H1 (cell line): ENCODE data around the gene AVPI1. TPM values are rescaled to one million over a fixed set of nuclear protein-coding genes. Genes with fewer than 3 reads are reported as not detected.

Experiments used
- ASH2L ChIP-seq: fragments of 200-600, 300-600 bp; sonication (generic); IDR thresholded peaks from one replicate; pipeline ENCODE4 v1.7.1; 2017; ENCODE audit warnings: low read length
- BRCA1 ChIP-seq: IDR thresholded peaks from 2 replicates; pipeline ENCODE4 v1.6.1; 2012; ENCODE audit warnings: low read depth, low read length, improper control_type of control experiment
- CEBPB ChIP-seq: IDR thresholded peaks from 2 replicates; pipeline ENCODE4 v1.6.1; 2012; ENCODE audit warnings: low read depth, low read length
- CHD1 ChIP-seq: IDR thresholded peaks from 2 replicates; pipeline ENCODE4 v1.6.1; 2012; ENCODE audit warnings: low read depth, low read length, improper control_type of control experiment
- HDAC6 ChIP-seq: IDR thresholded peaks from one replicate; pipeline ENCODE4 v1.7.1; 2012; ENCODE audit warnings: low read depth, mild to moderate bottlenecking, inconsistent platforms, low read length, moderate library complexity
- KDM4A ChIP-seq: IDR thresholded peaks from one replicate; pipeline ENCODE4 v1.7.1; 2012; ENCODE audit warnings: low read depth, mild to moderate bottlenecking, moderate library complexity, low read length, inconsistent platforms; ENCODE audit not compliant: severe bottlenecking
- RAD21 ChIP-seq, 2 experiments: IDR thresholded peaks in 1 of 2; conservative IDR thresholded peaks in 1 of 2; 2 replicates each; pipeline ENCODE4 v1.6.1; 2011; ENCODE audit warnings: low read depth in 2 of 2, low read length in 2 of 2, improper control_type of control experiment in 1 of 2, inconsistent platforms in 1 of 2, mild to moderate bottlenecking in 1 of 2, moderate library complexity in 1 of 2
- SIRT6 ChIP-seq: IDR thresholded peaks from one replicate; pipeline ENCODE4 v1.7.1; 2012; ENCODE audit warnings: low read length, inconsistent platforms
- SP1 ChIP-seq: IDR thresholded peaks from 2 replicates; pipeline ENCODE4 v1.6.1; 2011; ENCODE audit warnings: low read depth, low read length
- SP4 ChIP-seq: IDR thresholded peaks from 2 replicates; pipeline ENCODE4 v1.6.1; 2012; ENCODE audit warnings: low read length, inconsistent platforms
- SRF ChIP-seq: IDR thresholded peaks from 2 replicates; pipeline ENCODE4 v1.6.1; 2011; ENCODE audit warnings: mild to moderate bottlenecking, low read depth, low read length, moderate library complexity
- TBP ChIP-seq: IDR thresholded peaks from 2 replicates; pipeline ENCODE4 v1.6.1; 2011; ENCODE audit warnings: low read depth, low read length, improper control_type of control experiment
- TEAD4 ChIP-seq: IDR thresholded peaks from 2 replicates; pipeline ENCODE4 v1.6.1; 2012; ENCODE audit warnings: low read depth, low read length, inconsistent platforms, mixed read lengths
- polyA plus RNA-seq, 7 experiments: library from polyadenylated mRNA; depleted of rRNA in 3 of 7; stranded (reverse) in 5 of 7; unstranded in 2 of 7; fragments of >200 nt in 5 of 7; fragments of 200-250 nt in 2 of 7; gene quantifications; 1 replicate in 5 of 7; 2 replicates in 1 of 7; 4 replicates in 1 of 7; pipeline versions ENCODE4 v1.2.1 to v1.2.3, GENCODE V29; 2011 to 2013; ENCODE audit warnings: missing spikeins in 2 of 7, mixed read lengths in 2 of 7
- total RNA-seq: library from RNA; stranded (reverse); fragmentation: NEBNext Ultra II Directional; extraction: Animal tissue kit (Norgen Biotek cat#: 25700); gene quantifications from 2 replicates; pipeline ENCODE4 v1.2.1, GENCODE V29; 2021
- TF ChIP-seq, protein P1 (sequence below), 3 experiments: IDR thresholded peaks; 1 replicate in 2 of 3; 2 replicates in 1 of 3; pipeline versions ENCODE4 v1.5.1 to v1.6.1; 2011; ENCODE audit warnings: low read length in 3 of 3, mild to moderate bottlenecking in 3 of 3, inconsistent platforms in 2 of 3, low read depth in 1 of 3, moderate library complexity in 1 of 3; ENCODE audit not compliant: insufficient read depth in 1 of 3; ENCODE audit errors: control extremely low read depth in 1 of 3

AVPI1 gene
- total and polyA plus RNA-seq, 2 of the 8 experiments (the other 6 are each of a cell fraction or from before 2014, with no cell fraction given), result 9.0 to 13.5 TPM

DNA sequence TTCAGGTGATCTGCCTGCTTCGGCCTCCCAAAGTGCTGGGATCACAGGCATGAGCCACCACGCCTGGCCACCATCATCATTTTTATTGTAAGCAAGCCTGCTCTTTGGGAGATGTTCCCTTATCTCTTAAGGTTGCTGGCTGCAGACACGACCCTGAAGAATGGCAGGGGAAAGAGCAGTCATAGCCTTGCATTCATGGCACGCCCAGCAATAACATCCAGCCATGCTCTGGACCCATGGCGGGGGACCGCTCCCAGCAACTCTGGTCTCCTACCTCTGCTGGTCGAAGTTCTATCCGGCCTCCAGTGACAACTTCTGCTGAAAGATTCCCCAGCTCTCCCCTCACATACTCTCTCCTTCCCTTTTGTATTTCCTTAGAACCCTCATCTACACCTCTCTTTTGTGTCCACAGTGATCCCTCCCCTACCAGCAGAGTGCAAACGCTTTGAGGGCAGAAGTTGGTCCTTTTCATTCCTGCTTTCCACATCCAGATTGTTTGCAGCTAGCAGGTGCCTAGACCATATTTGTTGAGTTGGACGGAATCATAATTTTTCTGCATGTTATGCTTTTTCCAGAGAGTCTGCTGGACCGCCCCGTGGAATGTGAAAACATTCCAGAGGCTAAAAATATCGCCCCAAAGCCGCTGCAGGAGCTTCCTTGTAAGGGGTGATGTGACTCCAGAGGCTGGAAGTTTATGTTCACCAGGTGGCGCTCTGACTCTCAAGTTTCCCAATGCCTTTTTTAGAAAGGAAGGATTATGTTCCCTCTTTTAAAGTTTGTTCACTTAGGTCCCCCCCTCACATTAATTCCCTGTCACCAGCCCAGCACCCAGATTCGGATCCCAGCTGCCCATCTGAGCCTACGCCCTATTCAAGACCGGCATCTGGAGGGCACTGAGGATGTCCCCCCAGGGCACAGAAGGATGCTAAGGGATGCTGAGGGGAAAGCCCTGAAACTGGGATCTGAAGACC is 22.2 kb upstream of the AVPI1 start (continued):
- TF ChIP-seq, protein P1, sequence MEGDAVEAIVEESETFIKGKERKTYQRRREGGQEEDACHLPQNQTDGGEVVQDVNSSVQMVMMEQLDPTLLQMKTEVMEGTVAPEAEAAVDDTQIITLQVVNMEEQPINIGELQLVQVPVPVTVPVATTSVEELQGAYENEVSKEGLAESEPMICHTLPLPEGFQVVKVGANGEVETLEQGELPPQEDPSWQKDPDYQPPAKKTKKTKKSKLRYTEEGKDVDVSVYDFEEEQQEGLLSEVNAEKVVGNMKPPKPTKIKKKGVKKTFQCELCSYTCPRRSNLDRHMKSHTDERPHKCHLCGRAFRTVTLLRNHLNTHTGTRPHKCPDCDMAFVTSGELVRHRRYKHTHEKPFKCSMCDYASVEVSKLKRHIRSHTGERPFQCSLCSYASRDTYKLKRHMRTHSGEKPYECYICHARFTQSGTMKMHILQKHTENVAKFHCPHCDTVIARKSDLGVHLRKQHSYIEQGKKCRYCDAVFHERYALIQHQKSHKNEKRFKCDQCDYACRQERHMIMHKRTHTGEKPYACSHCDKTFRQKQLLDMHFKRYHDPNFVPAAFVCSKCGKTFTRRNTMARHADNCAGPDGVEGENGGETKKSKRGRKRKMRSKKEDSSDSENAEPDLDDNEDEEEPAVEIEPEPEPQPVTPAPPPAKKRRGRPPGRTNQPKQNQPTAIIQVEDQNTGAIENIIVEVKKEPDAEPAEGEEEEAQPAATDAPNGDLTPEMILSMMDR (IDR thresholded peaks at IDR 0.05; ENCODE audit: control extremely low read depth in 1 of 3, insufficient read depth in 1 of 3, low read depth in 1 of 3, low read length in 3 of 3), result peak; percentile 48 to 78 (median 71)
- TF ChIP-seq TEAD4 (peak; percentile 91), SP4 (no peak), RAD21 (IDR thresholded peaks at IDR 0.05 in 1 of 2, conservative IDR thresholded peaks at IDR 0.05 in 1 of 2; ENCODE audit: low read depth in 2 of 2, low read length in 2 of 2) (peak; percentile 67 to 75), CEBPB (0 out of 2 replicates have a peak, but pooled peaks have one; percentile 23), HDAC6 (no peak), ASH2L (peak; percentile 31), CHD1 (no peak), SRF (peak; percentile 53; the same call in 1 of the 2 replicates), BRCA1 (no peak), KDM4A (no peak), SIRT6 (no peak), TBP (no peak), SP1 (peak; percentile 17; the same call in 1 of the 2 replicates)
